ENCODE results near the gene SCG2.
A peak's percentile ranks its signal among the peaks of the same experiment; 100 is the strongest.

SCG2 gene

GRCh38 chr2:223601932-223602666, at the start of gene SCG2:
TSS of gene SCG2 (minus strand) at chr2:223602361. CDS start at chr2:223599282, 3,079 bp downstream.
- FAIRE-seq = peak; percentile 71
- peak; percentile 48 for DNase-seq (ENCODE audit: low spot score)

GRCh38 chr2:223649554-223650533, 47.7 kb upstream of the SCG2 start:
- FAIRE-seq = no peak

GRCh38 chr2:223648755-223649154, 46.6 kb upstream of the SCG2 start:
- DNase-seq (ENCODE audit: low spot score) (no peak), FAIRE-seq (no peak)

More at GRCh38 chr2:223649554-223650533, 47.7 kb upstream of the SCG2 start:
- DNase-seq (ENCODE audit: low spot score) = no peak

GRCh38 chr2:223647258-223647952, 45.2 kb upstream of the SCG2 start:
- no peak for FAIRE-seq
- DNase-seq (ENCODE audit: low spot score) = no peak

GRCh38 chr2:223644136-223644535, 42.0 kb upstream of the SCG2 start:
- DNase-seq (ENCODE audit: low spot score) = no peak
- no peak for FAIRE-seq

GRCh38 chr2:223643309-223643708, 41.1 kb upstream of the SCG2 start:
- DNase-seq (ENCODE audit: low spot score) (no peak), FAIRE-seq (no peak)

- FAIRE-seq (no peak), DNase-seq (ENCODE audit: low spot score) (no peak)
Measured at GRCh38 chr2:223642506-223642905, 40.3 kb upstream of the SCG2 start.

GRCh38 chr2:223641082-223641481, 38.9 kb upstream of the SCG2 start:
- DNase-seq (ENCODE audit: low spot score) (no peak), FAIRE-seq (no peak)

- DNase-seq (ENCODE audit: low spot score) (no peak), FAIRE-seq (no peak)
Measured at GRCh38 chr2:223635080-223635479, 32.9 kb upstream of the SCG2 start.

GRCh38 chr2:223634238-223634637, 32.1 kb upstream of the SCG2 start:
- FAIRE-seq = no peak

GRCh38 chr2:223633656-223634055, 31.5 kb upstream of the SCG2 start:
- FAIRE-seq (no peak), DNase-seq (ENCODE audit: low spot score) (peak; percentile 33)

More at GRCh38 chr2:223634238-223634637, 32.1 kb upstream of the SCG2 start:
- DNase-seq (ENCODE audit: low spot score) = no peak

GRCh38 chr2:223632826-223633225, 30.7 kb upstream of the SCG2 start:
- no peak for FAIRE-seq

GRCh38 chr2:223626716-223627115, 24.6 kb upstream of the SCG2 start:
- DNase-seq (ENCODE audit: low spot score) (peak; percentile 64), FAIRE-seq (peak; percentile 65)

More at GRCh38 chr2:223632826-223633225, 30.7 kb upstream of the SCG2 start:
- DNase-seq (ENCODE audit: low spot score) = no peak

GRCh38 chr2:223625652-223626051, 23.5 kb upstream of the SCG2 start:
- DNase-seq (ENCODE audit: low spot score) = no peak
- FAIRE-seq = no peak

- DNase-seq (ENCODE audit: low spot score) = no peak
- FAIRE-seq = no peak
Measured at GRCh38 chr2:223621901-223622300, 19.7 kb upstream of the SCG2 start.

GRCh38 chr2:223619486-223620129, 17.4 kb upstream of the SCG2 start:
- no peak for FAIRE-seq

GRCh38 chr2:223618172-223619035, 16.2 kb upstream of the SCG2 start:
- DNase-seq (ENCODE audit: low spot score) (no peak), FAIRE-seq (no peak)

More at GRCh38 chr2:223619486-223620129, 17.4 kb upstream of the SCG2 start:
- DNase-seq (ENCODE audit: low spot score) = no peak

GRCh38 chr2:223614534-223614933, 12.4 kb upstream of the SCG2 start:
- FAIRE-seq (no peak), DNase-seq (ENCODE audit: low spot score) (no peak)

- peak; percentile 91 for FAIRE-seq
- peak; percentile 84 for DNase-seq (ENCODE audit: low spot score)
Measured at GRCh38 chr2:223613017-223613950, 11.1 kb upstream of the SCG2 start.

Measured in RCC 7860 (cell line).